ENCODE results near the gene TMED9. TPM values are rescaled to one million over a fixed set of nuclear protein-coding genes. Genes with fewer than 3 reads are reported as not detected.

Gene TMED9
- total and polyA plus RNA-seq, 2 donors (not counting 3 experiments of a cell fraction or from before 2014, with no cell fraction given) = 291 to 331 TPM

DNA sequence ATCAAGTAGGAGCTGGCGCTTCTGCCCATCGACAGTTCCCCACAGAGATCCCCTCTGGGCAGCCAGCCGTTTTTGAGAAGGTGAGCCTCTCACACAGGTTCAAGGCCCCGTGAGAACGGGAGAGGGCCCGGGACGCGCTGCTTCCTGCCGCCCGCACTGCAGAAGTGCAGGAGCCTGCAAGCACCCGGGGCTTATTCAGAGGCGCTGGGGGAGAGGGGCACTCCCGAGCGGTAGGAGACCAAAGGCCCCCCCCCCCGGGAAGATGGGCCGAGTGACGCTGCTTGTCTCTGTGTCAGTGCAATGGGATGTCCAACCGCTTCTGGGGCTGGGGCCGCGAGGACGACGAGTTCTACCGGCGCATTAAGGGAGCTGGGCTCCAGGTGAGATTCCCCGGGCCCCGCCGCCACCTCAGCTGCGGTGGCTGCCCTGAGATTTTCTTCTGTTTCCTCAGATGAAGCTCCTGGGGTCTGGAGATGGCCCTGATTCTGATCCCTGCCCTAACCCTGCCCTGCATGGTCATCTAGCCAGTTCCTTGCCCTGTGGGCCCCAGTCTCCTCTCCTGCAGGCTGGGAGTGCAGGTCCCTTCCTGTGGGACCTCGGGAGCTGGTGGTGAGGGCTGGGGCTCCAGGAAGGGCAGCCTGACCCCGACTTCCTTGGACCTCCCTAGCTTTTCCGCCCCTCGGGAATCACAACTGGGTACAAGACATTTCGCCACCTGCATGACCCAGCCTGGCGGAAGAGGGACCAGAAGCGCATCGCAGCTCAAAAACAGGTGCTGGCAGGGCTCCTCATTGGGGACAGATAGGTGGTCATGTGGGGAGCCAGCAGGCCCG, 16.5 kb downstream of the TMED9 start:
- no peak for DNase-seq (ENCODE audit: low read depth, low spot score)
- H3K36me3 ChIP-seq (ENCODE audit: control insufficient read depth in 2 of 2, extremely low read depth in 1 of 2, insufficient read depth in 2 of 2, low read length in 2 of 2) = peaks cover 0 to 9% of the 10 kb centered on the region in 2 experiments
- intact Hi-C loops (cut with micrococcal nuclease) = no loop called here
- no peak overlapping the region for H3K9ac ChIP-seq (replicated peaks; ENCODE audit: extremely low read depth, insufficient read depth, low read length)
- H2AFZ ChIP-seq (ENCODE audit: low read depth, low read length) = no peak overlapping the region
- CTCF ChIA-PET = interaction anchor here (1.5 kb wide), 1 partner anchor 47 kb away, joined by 7 read pairs; no protein-coding TSS in a partner anchor
- POLR2A ChIA-PET = no interaction called here
- FAIRE-seq = no peak
- no TSS peak for BruUV-seq (replicated peaks)
- no peak for TF ChIP-seq MYC (IDR thresholded peaks at IDR 0.05; ENCODE audit: low read depth, low read length)
- TF ChIP-seq, protein P1, sequence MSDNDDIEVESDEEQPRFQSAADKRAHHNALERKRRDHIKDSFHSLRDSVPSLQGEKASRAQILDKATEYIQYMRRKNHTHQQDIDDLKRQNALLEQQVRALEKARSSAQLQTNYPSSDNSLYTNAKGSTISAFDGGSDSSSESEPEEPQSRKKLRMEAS (IDR thresholded peaks at IDR 0.05; ENCODE audit: insufficient read depth, insufficient read length) = no peak
- TF ChIP-seq, protein P2, sequence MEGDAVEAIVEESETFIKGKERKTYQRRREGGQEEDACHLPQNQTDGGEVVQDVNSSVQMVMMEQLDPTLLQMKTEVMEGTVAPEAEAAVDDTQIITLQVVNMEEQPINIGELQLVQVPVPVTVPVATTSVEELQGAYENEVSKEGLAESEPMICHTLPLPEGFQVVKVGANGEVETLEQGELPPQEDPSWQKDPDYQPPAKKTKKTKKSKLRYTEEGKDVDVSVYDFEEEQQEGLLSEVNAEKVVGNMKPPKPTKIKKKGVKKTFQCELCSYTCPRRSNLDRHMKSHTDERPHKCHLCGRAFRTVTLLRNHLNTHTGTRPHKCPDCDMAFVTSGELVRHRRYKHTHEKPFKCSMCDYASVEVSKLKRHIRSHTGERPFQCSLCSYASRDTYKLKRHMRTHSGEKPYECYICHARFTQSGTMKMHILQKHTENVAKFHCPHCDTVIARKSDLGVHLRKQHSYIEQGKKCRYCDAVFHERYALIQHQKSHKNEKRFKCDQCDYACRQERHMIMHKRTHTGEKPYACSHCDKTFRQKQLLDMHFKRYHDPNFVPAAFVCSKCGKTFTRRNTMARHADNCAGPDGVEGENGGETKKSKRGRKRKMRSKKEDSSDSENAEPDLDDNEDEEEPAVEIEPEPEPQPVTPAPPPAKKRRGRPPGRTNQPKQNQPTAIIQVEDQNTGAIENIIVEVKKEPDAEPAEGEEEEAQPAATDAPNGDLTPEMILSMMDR (IDR thresholded peaks at IDR 0.05; ENCODE audit: extremely low read depth in 1 of 2, insufficient read depth in 1 of 2, low read depth in 1 of 2, low read length in 2 of 2) = no peak
- TF ChIP-seq POLR2A (IDR thresholded peaks at IDR 0.05; ENCODE audit: low read depth, low read length) = no peak
- TF ChIP-seq GATA2 (IDR thresholded peaks at IDR 0.05; ENCODE audit: insufficient read depth, insufficient read length, low read depth, low read length) = no peak
- no peak for TF ChIP-seq FOS (IDR thresholded peaks at IDR 0.05; ENCODE audit: borderline replicate concordance, insufficient read depth, low read length)
- no peak for TF ChIP-seq POLR2AphosphoS5 (IDR thresholded peaks at IDR 0.05; ENCODE audit: insufficient read depth, low read depth, low read length)
- TF ChIP-seq EZH2 (IDR thresholded peaks at IDR 0.05; ENCODE audit: borderline replicate concordance, low read depth, low read length, severe bottlenecking) = no peak
- TF ChIP-seq JUN (IDR thresholded peaks at IDR 0.05; ENCODE audit: borderline replicate concordance, insufficient read depth, insufficient read length, low read depth) = no peak
- H3K27ac ChIP-seq (ENCODE audit: insufficient read depth, low read depth, low read length) = no peak overlapping the region
- no peaks in the 10 kb centered on the region for H3K79me2 ChIP-seq (ENCODE audit: control insufficient read depth, insufficient read depth, low read length)
- no peaks in the 10 kb centered on the region for H3K9me1 ChIP-seq (replicated peaks; ENCODE audit: control insufficient read depth, extremely low read depth, insufficient read depth, low read length)
- no peaks in the 10 kb centered on the region for H3K27me3 ChIP-seq (ENCODE audit: control insufficient read depth in 2 of 2, insufficient read depth in 2 of 2, low read length in 2 of 2)
- H3K4me3 ChIP-seq (replicated peaks in 1 of 3; ENCODE audit: insufficient read depth in 1 of 3, low read depth in 1 of 3, low read length in 3 of 3) = no peak overlapping the region
- H3K9me3 ChIP-seq (replicated peaks; ENCODE audit: control insufficient read depth, insufficient read depth, low read length) = no peaks in the 10 kb centered on the region
- H4K20me1 ChIP-seq (replicated peaks; ENCODE audit: control insufficient read depth, extremely low read depth, insufficient read depth, low read length) = no peaks in the 10 kb centered on the region
- H3K4me1 ChIP-seq (ENCODE audit: control insufficient read depth, extremely low read depth, insufficient read depth, low read length) = no peaks in the 10 kb centered on the region
- no peak overlapping the region for H3K4me2 ChIP-seq (ENCODE audit: insufficient read depth, low read length)
- dilution Hi-C loops (cut with MboI; ENCODE audit: extremely low pct_ligation_motif_present, low sequenced_read_pairs) = no loop called here
